AG09319 (cell line): ENCODE results near the gene HMX2.

Experiments
- DNase-seq: peaks from one replicate; pipeline ENCODE4 v3.0.0-alpha.2; 2010; ENCODE audit warnings: low read depth; ENCODE audit errors: extremely low read depth
- CTCF ChIP-seq: IDR thresholded peaks from 2 replicates; pipeline ENCODE4 v1.5.1; 2011; ENCODE audit warnings: low read depth, mild to moderate bottlenecking, inconsistent platforms, low read length, moderate library complexity

The HMX2 gene

GRCh38 chr10:123149568-123150270, 1.8 kb downstream of the HMX2 start:
- no peak for DNase-seq
- TF ChIP-seq CTCF, result no peak

GRCh38 chr10:123150271-123150985, 2.5 kb downstream of the HMX2 start:
- no peak for DNase-seq
- no peak for TF ChIP-seq CTCF

- no peak for DNase-seq
Observed at GRCh38 chr10:123150986-123151736, 3.2 kb downstream of the HMX2 start.

GRCh38 chr10:123151737-123152135, 3.8 kb downstream of the HMX2 start:
- DNase-seq, result no peak
- no peak for TF ChIP-seq CTCF

More at GRCh38 chr10:123150986-123151736, 3.2 kb downstream of the HMX2 start:
- no peak for TF ChIP-seq CTCF

GRCh38 chr10:123153486-123154091, 5.7 kb downstream of the HMX2 start:
- no peak for DNase-seq
- TF ChIP-seq CTCF, result no peak

- TF ChIP-seq CTCF, result peak; percentile 1; the same call in 1 of the 2 replicates
- DNase-seq, result peak; percentile 98
Observed at GRCh38 chr10:123154092-123154710, 6.3 kb downstream of the HMX2 start, which contains the start of gene BUB3. Gene BUB3 (plus strand): TSS chr10:123154402. CDS start chr10:123154918, 516 bp downstream.
